ENCODE data around the gene NF2.

GRCh38 chr22:29661336-29661735 is 57.9 kb downstream of the NF2 start:
- TF ChIP-seq, protein P1, sequence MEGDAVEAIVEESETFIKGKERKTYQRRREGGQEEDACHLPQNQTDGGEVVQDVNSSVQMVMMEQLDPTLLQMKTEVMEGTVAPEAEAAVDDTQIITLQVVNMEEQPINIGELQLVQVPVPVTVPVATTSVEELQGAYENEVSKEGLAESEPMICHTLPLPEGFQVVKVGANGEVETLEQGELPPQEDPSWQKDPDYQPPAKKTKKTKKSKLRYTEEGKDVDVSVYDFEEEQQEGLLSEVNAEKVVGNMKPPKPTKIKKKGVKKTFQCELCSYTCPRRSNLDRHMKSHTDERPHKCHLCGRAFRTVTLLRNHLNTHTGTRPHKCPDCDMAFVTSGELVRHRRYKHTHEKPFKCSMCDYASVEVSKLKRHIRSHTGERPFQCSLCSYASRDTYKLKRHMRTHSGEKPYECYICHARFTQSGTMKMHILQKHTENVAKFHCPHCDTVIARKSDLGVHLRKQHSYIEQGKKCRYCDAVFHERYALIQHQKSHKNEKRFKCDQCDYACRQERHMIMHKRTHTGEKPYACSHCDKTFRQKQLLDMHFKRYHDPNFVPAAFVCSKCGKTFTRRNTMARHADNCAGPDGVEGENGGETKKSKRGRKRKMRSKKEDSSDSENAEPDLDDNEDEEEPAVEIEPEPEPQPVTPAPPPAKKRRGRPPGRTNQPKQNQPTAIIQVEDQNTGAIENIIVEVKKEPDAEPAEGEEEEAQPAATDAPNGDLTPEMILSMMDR (IDR thresholded peaks at IDR 0.05): no peak
- TF ChIP-seq POLR2A (IDR thresholded peaks at IDR 0.05): no peak
